GM12875 (cell line): Measurements from ENCODE around the gene FA2H.

ENCODE experiments used
- H3K4me3 ChIP-seq: one replicate; pipeline ENCODE4 v1.5.1; 2011; ENCODE audit warnings: low read depth, low read length, control low read depth
- CTCF ChIP-seq: IDR thresholded peaks from 2 replicates; pipeline ENCODE4 v1.5.1; 2011; ENCODE audit warnings: low read depth, mild to moderate bottlenecking, control low read depth, inconsistent platforms, low read length, moderate library complexity, borderline replicate concordance; ENCODE audit not compliant: insufficient read depth

Gene FA2H

GRCh38 chr16:74751658-74752057, 23.0 kb downstream of the FA2H start:
- TF ChIP-seq CTCF: no peak
- no peak overlapping the region for H3K4me3 ChIP-seq

GRCh38 chr16:74749291-74750055, 25.1 kb downstream of the FA2H start:
- no peak overlapping the region for H3K4me3 ChIP-seq
- TF ChIP-seq CTCF: no peak

- TF ChIP-seq CTCF: no peak
- H3K4me3 ChIP-seq: no peak overlapping the region
Measured at GRCh38 chr16:74748616-74749026, 26.0 kb downstream of the FA2H start.

- TF ChIP-seq CTCF: no peak
- H3K4me3 ChIP-seq: no peak overlapping the region
Measured at GRCh38 chr16:74747716-74748615, 26.7 kb downstream of the FA2H start.

GRCh38 chr16:74745926-74746325, 28.7 kb downstream of the FA2H start:
- no peak overlapping the region for H3K4me3 ChIP-seq
- no peak for TF ChIP-seq CTCF

GRCh38 chr16:74745109-74745615, 29.5 kb downstream of the FA2H start:
- H3K4me3 ChIP-seq: no peak overlapping the region
- no peak for TF ChIP-seq CTCF

GRCh38 chr16:74744566-74744965, 30.1 kb downstream of the FA2H start:
- no peak overlapping the region for H3K4me3 ChIP-seq
- no peak for TF ChIP-seq CTCF
